Trophoblast cell (in vitro differentiated cells and primary cell): ENCODE measurements around the gene UST.
"Not testable (repeated sequence)": the region's sequence is repeated elsewhere in the genome, so short reads cannot be mapped to it uniquely, and the experiment has no call there.

ENCODE experiments used
- DNase-seq, 2 donors: peaks; one replicate each; pipeline ENCODE4 v3.0.0-alpha.2; 2016
- H2AFZ ChIP-seq: 2 replicates; pipeline ENCODE4 v1.6.1; 2013; ENCODE audit warnings: low read length, moderate library complexity, mild to moderate bottlenecking; ENCODE audit not compliant: insufficient read depth, poor library complexity
- H2AK5ac ChIP-seq: 2 replicates; pipeline ENCODE4 v1.6.1; 2013; ENCODE audit warnings: mild to moderate bottlenecking, low read length
- H2BK120ac ChIP-seq: 2 replicates; pipeline ENCODE4 v1.6.1; 2013; ENCODE audit warnings: low read length, mild to moderate bottlenecking, moderate library complexity; ENCODE audit not compliant: insufficient read depth, poor library complexity
- H2BK12ac ChIP-seq: 2 replicates; pipeline ENCODE4 v1.6.1; 2013; ENCODE audit warnings: mild to moderate bottlenecking, low read length, moderate library complexity
- H2BK5ac ChIP-seq: 2 replicates; pipeline ENCODE4 v1.6.1; 2013; ENCODE audit warnings: low read length, low read depth, moderate library complexity, mild to moderate bottlenecking; ENCODE audit not compliant: poor library complexity
- H3K14ac ChIP-seq: 2 replicates; pipeline ENCODE4 v1.6.1; 2013; ENCODE audit warnings: mild to moderate bottlenecking, low read length
- H3K18ac ChIP-seq: 2 replicates; pipeline ENCODE4 v1.6.1; 2013; ENCODE audit warnings: mild to moderate bottlenecking, low read length
- H3K23ac ChIP-seq: 2 replicates; pipeline ENCODE4 v1.6.1; 2013; ENCODE audit warnings: low read length
- H3K27ac ChIP-seq: 2 replicates; pipeline ENCODE4 v1.5.1; 2013; ENCODE audit warnings: low read depth, mild to moderate bottlenecking, inconsistent platforms, low read length, moderate library complexity
- H3K27me3 ChIP-seq: 2 replicates; pipeline ENCODE4 v1.6.1; 2013; ENCODE audit warnings: inconsistent platforms, mild to moderate bottlenecking, low read length, moderate library complexity; ENCODE audit not compliant: insufficient read depth
- H3K36me3 ChIP-seq, 2 experiments: 1 replicate in 1 of 2; 2 replicates in 1 of 2; pipeline ENCODE4 v1.6.1; 2013; ENCODE audit warnings: low read length in 2 of 2, mild to moderate bottlenecking in 2 of 2, moderate library complexity in 1 of 2; ENCODE audit not compliant: insufficient read depth in 2 of 2, control insufficient read depth in 1 of 2
- H3K4ac ChIP-seq: 2 replicates; pipeline ENCODE4 v1.6.1; 2013; ENCODE audit warnings: low read depth, mild to moderate bottlenecking, low read length, moderate library complexity
- H3K4me1 ChIP-seq, 2 experiments: 1 replicate in 1 of 2; 2 replicates in 1 of 2; pipeline ENCODE4 v1.6.1; 2013; ENCODE audit warnings: low read length in 2 of 2, mild to moderate bottlenecking in 2 of 2, moderate library complexity in 1 of 2; ENCODE audit not compliant: insufficient read depth in 2 of 2, control insufficient read depth in 1 of 2
- H3K4me2 ChIP-seq: 2 replicates; pipeline ENCODE4 v1.6.1; 2013; ENCODE audit warnings: inconsistent platforms, mild to moderate bottlenecking, low read length, moderate library complexity
- H3K4me3 ChIP-seq: 2 replicates; pipeline ENCODE4 v1.5.1; 2013; ENCODE audit warnings: mild to moderate bottlenecking, low read depth, low read length, inconsistent platforms
- H3K79me1 ChIP-seq: one replicate; pipeline ENCODE4 v1.6.1; 2013; ENCODE audit warnings: low read length
- H3K79me2 ChIP-seq: 2 replicates; pipeline ENCODE4 v1.6.1; 2013; ENCODE audit warnings: low read length, mild to moderate bottlenecking; ENCODE audit not compliant: control insufficient read depth, insufficient read depth, poor library complexity
- H3K9ac ChIP-seq: 2 replicates; pipeline ENCODE4 v1.6.1; 2013; ENCODE audit warnings: mild to moderate bottlenecking, low read length
- H3K9me3 ChIP-seq: 2 replicates; pipeline ENCODE4 v1.6.1; 2013; ENCODE audit warnings: low read depth, mild to moderate bottlenecking, control low read depth, inconsistent platforms, low read length; ENCODE audit not compliant: insufficient read depth
- H4K12ac ChIP-seq: 2 replicates; pipeline ENCODE4 v1.6.1; 2013; ENCODE audit warnings: low read depth, mild to moderate bottlenecking, low read length, moderate library complexity
- H4K8ac ChIP-seq: 2 replicates; pipeline ENCODE4 v1.6.1; 2013; ENCODE audit warnings: low read depth, mild to moderate bottlenecking, low read length, moderate library complexity
- H4K91ac ChIP-seq: one replicate; pipeline ENCODE4 v1.6.1; 2013; ENCODE audit warnings: low read depth, mild to moderate bottlenecking, low read length, moderate library complexity
- WGBS: extraction: QIAGEN DNeasy Blood & Tissue Kit; methylation state at CpG from one replicate; pipeline ENCODE4 v1.1.7; 2013; ENCODE audit warnings: missing lambda C conversion rate; ENCODE audit not compliant: insufficient read length, insufficient coverage; ENCODE audit errors: extremely low coverage; 5-methylcytosine and 5-hydroxymethylcytosine counted together

The UST gene

DNA sequence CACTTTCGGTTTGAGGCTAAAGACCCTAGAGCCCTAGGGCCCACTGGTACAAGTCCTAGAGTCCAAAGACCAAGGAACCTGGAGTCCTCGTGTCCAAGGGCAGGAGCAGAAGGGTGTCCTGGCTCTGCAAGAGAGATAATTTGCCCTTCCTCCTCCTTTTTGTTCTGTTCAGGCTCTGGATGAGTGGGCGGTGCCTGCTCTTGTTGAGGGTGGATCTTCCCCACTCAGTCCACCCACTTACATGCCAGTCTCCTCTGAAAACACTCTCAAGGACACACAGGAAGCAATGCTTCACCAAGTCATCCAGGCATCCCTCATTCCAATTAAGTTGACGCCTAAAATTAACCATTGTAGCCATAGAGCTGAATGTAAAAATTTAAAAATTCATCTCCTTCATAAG, 102.1 kb downstream of the UST start:
- no peak overlapping the region for H2BK5ac ChIP-seq
- H3K79me2 ChIP-seq = no peaks in the 10 kb centered on the region
- no peak overlapping the region for H3K18ac ChIP-seq
- H3K27me3 ChIP-seq = no peaks in the 10 kb centered on the region
- no CpG with 5 or more reads among the region's 4 CpGs for WGBS
- H3K4me2 ChIP-seq = no peak overlapping the region
- H3K14ac ChIP-seq = no peak overlapping the region
- no peak overlapping the region for H2BK120ac ChIP-seq
- no peak overlapping the region for H3K23ac ChIP-seq
- H3K9ac ChIP-seq = no peak overlapping the region
- H4K91ac ChIP-seq = no peak overlapping the region
- no peaks in the 10 kb centered on the region for H3K79me1 ChIP-seq
- H2AFZ ChIP-seq = no peak overlapping the region
- no peak overlapping the region for H3K27ac ChIP-seq
- H3K4me3 ChIP-seq = no peak overlapping the region
- peaks cover 0 to 2% of the 10 kb centered on the region in 2 experiments for H3K4me1 ChIP-seq
- no peaks in the 10 kb centered on the region for H3K9me3 ChIP-seq
- no peak overlapping the region for H4K12ac ChIP-seq
- H2BK12ac ChIP-seq = no peak overlapping the region
- no peaks in the 10 kb centered on the region for H3K36me3 ChIP-seq
- no peak overlapping the region for H3K4ac ChIP-seq
- H4K8ac ChIP-seq = no peak overlapping the region
- H2AK5ac ChIP-seq = no peak overlapping the region
- DNase-seq = no peak

- no CpG with 5 or more reads among the region's 5 CpGs for WGBS
- not testable (repeated sequence) for H3K36me3 ChIP-seq, H3K9me3 ChIP-seq, H3K23ac ChIP-seq, H3K4me1 ChIP-seq, H2BK120ac ChIP-seq, H3K4me3 ChIP-seq, H3K27me3 ChIP-seq, H3K4me2 ChIP-seq, H3K79me1 ChIP-seq, H3K14ac ChIP-seq, H3K79me2 ChIP-seq, H2BK12ac ChIP-seq, H3K4ac ChIP-seq, H2AK5ac ChIP-seq, H4K8ac ChIP-seq, H3K18ac ChIP-seq, H3K9ac ChIP-seq, H4K91ac ChIP-seq, H2AFZ ChIP-seq, H2BK5ac ChIP-seq, H4K12ac ChIP-seq, H3K27ac ChIP-seq, DNase-seq
These were observed 102.6 kb downstream of the UST start for GRCh38 chr6:148849449-148849848.

DNA sequence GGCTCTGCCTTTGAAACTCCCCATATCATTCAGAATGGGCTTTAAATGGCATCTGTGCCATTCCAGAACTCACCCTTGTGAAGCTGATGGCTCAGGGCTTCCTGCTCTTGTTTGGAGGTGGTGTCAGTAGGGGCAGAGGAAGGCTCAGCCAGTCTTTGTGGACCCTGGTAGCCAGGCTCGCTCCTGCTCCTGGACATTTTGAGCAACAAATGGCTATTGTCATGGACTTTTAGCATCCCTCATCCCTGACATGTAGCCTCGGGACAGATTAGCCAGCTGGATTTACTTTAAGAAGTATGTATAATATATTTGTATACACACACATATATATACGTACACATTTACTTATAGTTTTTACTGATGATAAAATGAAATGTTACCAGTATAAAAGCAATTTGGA, 104.1 kb downstream of the UST start:
- no peak overlapping the region for H3K9ac ChIP-seq
- no peaks in the 10 kb centered on the region for H3K9me3 ChIP-seq
- no peak overlapping the region for H3K27ac ChIP-seq
- no peak overlapping the region for H4K91ac ChIP-seq
- no peak overlapping the region for H3K4me3 ChIP-seq
- H3K4me2 ChIP-seq = no peak overlapping the region
- H3K79me2 ChIP-seq = peaks cover 1% of the 10 kb centered on the region
- no peak overlapping the region for H3K4ac ChIP-seq
- H3K14ac ChIP-seq = no peak overlapping the region
- no peak overlapping the region for H2BK120ac ChIP-seq
- H3K27me3 ChIP-seq = no peaks in the 10 kb centered on the region
- H2AK5ac ChIP-seq = no peak overlapping the region
- H3K36me3 ChIP-seq = no peaks in the 10 kb centered on the region
- H3K79me1 ChIP-seq = no peaks in the 10 kb centered on the region
- WGBS = no CpG with 5 or more reads among the region's 3 CpGs
- no peak for DNase-seq
- H3K23ac ChIP-seq = no peak overlapping the region
- no peak overlapping the region for H2AFZ ChIP-seq
- H4K12ac ChIP-seq = no peak overlapping the region
- no peak overlapping the region for H4K8ac ChIP-seq
- no peak overlapping the region for H2BK12ac ChIP-seq
- H2BK5ac ChIP-seq = no peak overlapping the region
- no peak overlapping the region for H3K18ac ChIP-seq
- peaks cover 0 to 2% of the 10 kb centered on the region in 2 experiments for H3K4me1 ChIP-seq

DNA sequence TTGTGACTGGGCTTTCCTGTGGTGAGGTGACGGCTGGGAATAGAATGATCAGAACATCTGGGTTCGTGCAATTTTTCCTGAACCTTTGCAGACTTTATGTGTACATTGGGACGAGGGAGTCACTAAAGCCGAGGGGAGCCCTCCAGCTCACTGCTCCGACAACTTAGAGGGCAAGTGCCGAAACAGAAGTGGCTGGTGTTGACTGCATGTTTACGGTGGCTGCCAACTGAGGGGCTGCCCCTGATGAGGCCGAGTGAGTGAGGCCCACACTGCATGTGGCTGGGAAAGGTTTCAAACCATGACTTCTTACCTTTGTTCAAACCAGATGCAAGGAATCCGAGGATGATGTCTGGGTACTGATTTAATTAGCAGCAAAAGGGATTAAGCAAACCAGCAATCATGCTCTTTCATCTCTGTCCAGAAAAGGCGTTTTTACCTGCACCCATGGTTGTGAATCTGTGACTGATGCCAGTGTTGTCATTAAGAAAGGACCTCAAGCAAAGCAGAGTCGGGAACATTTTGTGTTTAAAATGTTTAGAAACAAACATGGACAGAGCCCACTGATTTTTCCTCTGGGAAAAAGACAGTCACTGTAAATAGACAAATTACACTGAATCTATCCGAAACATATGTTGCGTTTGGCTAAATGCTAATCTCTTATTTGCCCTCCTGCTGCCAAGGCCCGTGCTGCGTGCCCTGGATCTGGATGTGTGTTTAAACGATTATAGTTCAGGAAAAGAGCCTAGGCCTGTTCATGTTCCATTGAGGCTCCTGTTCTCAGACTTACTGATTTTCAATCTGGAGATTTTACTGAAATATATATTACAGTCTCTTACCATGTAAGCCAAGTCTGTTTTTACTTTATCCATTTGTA, 105.1 kb downstream of the UST start:
- H3K4me1 ChIP-seq = peaks cover 0 to 5% of the 10 kb centered on the region in 2 experiments
- H2BK120ac ChIP-seq = no peak overlapping the region
- no peak overlapping the region for H3K14ac ChIP-seq
- no peaks in the 10 kb centered on the region for H3K27me3 ChIP-seq
- no peak overlapping the region for H2BK12ac ChIP-seq
- H3K79me1 ChIP-seq = no peaks in the 10 kb centered on the region
- H3K36me3 ChIP-seq = no peaks in the 10 kb centered on the region
- H3K23ac ChIP-seq = no peak overlapping the region
- no peak overlapping the region for H4K8ac ChIP-seq
- H3K18ac ChIP-seq = no peak overlapping the region
- no peak overlapping the region for H3K9ac ChIP-seq
- no peak overlapping the region for H4K91ac ChIP-seq
- peaks cover 1% of the 10 kb centered on the region for H3K79me2 ChIP-seq
- H4K12ac ChIP-seq = no peak overlapping the region
- no peak overlapping the region for H2BK5ac ChIP-seq
- no peak overlapping the region for H3K4ac ChIP-seq
- no peak overlapping the region for H3K27ac ChIP-seq
- H3K4me3 ChIP-seq = no peak overlapping the region
- no CpG with 5 or more reads among the region's 16 CpGs for WGBS
- H2AFZ ChIP-seq = no peak overlapping the region
- no peak overlapping the region for H2AK5ac ChIP-seq
- no peak overlapping the region for H3K4me2 ChIP-seq
- no peak for DNase-seq
- no peaks in the 10 kb centered on the region for H3K9me3 ChIP-seq
